ENCODE results near the gene PLEKHN1. TPM values are rescaled to one million over a fixed set of nuclear protein-coding genes. Genes with fewer than 3 reads are reported as not detected.
A peak's percentile ranks its signal among the peaks of the same experiment; 100 is the strongest.

Gene PLEKHN1, protein sequence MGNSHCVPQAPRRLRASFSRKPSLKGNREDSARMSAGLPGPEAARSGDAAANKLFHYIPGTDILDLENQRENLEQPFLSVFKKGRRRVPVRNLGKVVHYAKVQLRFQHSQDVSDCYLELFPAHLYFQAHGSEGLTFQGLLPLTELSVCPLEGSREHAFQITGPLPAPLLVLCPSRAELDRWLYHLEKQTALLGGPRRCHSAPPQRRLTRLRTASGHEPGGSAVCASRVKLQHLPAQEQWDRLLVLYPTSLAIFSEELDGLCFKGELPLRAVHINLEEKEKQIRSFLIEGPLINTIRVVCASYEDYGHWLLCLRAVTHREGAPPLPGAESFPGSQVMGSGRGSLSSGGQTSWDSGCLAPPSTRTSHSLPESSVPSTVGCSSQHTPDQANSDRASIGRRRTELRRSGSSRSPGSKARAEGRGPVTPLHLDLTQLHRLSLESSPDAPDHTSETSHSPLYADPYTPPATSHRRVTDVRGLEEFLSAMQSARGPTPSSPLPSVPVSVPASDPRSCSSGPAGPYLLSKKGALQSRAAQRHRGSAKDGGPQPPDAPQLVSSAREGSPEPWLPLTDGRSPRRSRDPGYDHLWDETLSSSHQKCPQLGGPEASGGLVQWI
- 0.04 and 0.05 TPM in 2 replicates for total RNA-seq (2014; rRNA removed; shearing (Covaris generic))

- peak within 1 kb of the TSS; percentile 48 for H3K4me3 ChIP-seq
- no peak within 1 kb of the TSS for H3K27ac ChIP-seq
- no peaks in the 10 kb centered on the region for H3K36me3 ChIP-seq
- no peaks in the 10 kb centered on the region for H3K9me3 ChIP-seq (replicated peaks)
- no peaks in the 10 kb centered on the region for H3K4me1 ChIP-seq
- DNase-seq, result no peak
- H3K27me3 ChIP-seq, result no peaks in the 10 kb centered on the region
Measured at GRCh38 chr1:966135-966703, at the start of gene PLEKHN1. TSS of gene PLEKHN1 (plus strand) at chr1:966482. CDS start at chr1:966532, 50 bp downstream.

GRCh38 chr1:917076-917459, 49.2 kb upstream of the PLEKHN1 start:
- Histone ChIP-seq H3K27ac (no peak overlapping the region), H3K27me3 (peaks cover 49% of the 10 kb centered on the region), H3K9me3 (replicated peaks) (no peaks in the 10 kb centered on the region), H3K4me1 (peaks cover 34% of the 10 kb centered on the region), H3K4me3 (no peak overlapping the region), H3K36me3 (no peaks in the 10 kb centered on the region)
- peak in 1 of 2 experiments; percentile 15 for DNase-seq

DNA sequence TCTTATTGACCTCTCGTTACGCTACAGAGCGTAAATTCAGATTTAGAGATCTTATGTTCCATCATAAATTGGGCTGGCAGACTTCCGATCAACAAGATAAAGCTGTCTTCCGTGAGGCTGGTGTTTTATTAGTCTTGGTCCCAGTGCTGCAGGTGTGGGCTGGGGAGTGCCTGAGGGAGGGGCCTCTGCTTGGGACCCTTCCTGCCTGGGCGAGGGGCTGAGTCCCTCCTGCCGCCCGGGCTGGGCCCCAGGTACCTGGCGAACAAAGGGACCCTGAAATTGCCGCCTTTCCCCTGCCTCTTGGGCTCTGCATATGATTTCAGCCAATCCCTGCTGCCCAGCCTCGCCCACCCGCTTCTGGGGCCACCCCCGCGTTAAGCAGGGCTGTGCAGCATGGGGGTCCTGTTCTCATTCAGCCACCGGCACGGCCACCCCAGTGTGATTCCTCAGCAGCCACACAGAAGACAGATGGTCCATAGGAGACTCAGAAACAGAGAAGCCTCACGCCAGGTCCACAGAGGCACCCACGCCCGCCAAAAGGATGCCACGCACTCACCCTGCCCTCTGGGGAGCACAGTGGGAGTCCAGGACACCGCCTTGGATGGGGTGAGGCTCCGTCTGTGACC, 48.7 kb upstream of the PLEKHN1 start:
- no peaks in the 10 kb centered on the region for H3K36me3 ChIP-seq
- no peaks in the 10 kb centered on the region for H3K9me3 ChIP-seq (replicated peaks)
- DNase-seq, result peak in 1 of 2 experiments; percentile 22
- H3K4me1 ChIP-seq, result peaks cover 31% of the 10 kb centered on the region
- H3K4me3 ChIP-seq, result no peak overlapping the region
- H3K27me3 ChIP-seq, result peaks cover 44% of the 10 kb centered on the region
- no peak overlapping the region for H3K27ac ChIP-seq

GRCh38 chr1:918353-918752, 47.9 kb upstream of the PLEKHN1 start:
- Histone ChIP-seq H3K4me3 (no peak overlapping the region), H3K27ac (no peak overlapping the region), H3K4me1 (peaks cover 33% of the 10 kb centered on the region), H3K9me3 (replicated peaks) (no peaks in the 10 kb centered on the region), H3K27me3 (peaks cover 43% of the 10 kb centered on the region), H3K36me3 (no peaks in the 10 kb centered on the region)
- no peak for DNase-seq

DNA sequence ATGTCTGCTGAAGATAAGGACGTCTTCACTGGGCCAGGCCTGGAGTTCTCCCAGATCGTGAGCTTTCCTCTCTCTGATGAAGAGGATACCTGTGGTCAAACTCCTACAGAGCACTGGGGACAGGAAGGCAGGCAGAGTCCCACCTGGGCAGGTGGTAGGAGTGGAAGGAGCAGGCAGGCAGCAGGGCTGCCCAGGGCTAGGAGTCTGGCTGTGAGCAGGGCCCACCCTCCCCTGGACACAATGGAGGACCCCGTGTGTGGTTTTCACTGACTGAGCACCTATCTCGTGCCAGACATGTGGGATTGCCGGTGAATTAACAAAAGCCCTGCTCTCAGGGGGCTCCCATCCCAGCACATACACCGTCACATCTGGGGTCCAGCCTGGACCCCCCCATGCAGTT, 47.4 kb upstream of the PLEKHN1 start:
- no peak for DNase-seq
- H3K36me3 ChIP-seq, result no peaks in the 10 kb centered on the region
- H3K27me3 ChIP-seq, result peaks cover 43% of the 10 kb centered on the region
- peaks cover 35% of the 10 kb centered on the region for H3K4me1 ChIP-seq
- H3K4me3 ChIP-seq, result no peak overlapping the region
- H3K27ac ChIP-seq, result no peak overlapping the region
- H3K9me3 ChIP-seq (replicated peaks), result no peaks in the 10 kb centered on the region

DNA sequence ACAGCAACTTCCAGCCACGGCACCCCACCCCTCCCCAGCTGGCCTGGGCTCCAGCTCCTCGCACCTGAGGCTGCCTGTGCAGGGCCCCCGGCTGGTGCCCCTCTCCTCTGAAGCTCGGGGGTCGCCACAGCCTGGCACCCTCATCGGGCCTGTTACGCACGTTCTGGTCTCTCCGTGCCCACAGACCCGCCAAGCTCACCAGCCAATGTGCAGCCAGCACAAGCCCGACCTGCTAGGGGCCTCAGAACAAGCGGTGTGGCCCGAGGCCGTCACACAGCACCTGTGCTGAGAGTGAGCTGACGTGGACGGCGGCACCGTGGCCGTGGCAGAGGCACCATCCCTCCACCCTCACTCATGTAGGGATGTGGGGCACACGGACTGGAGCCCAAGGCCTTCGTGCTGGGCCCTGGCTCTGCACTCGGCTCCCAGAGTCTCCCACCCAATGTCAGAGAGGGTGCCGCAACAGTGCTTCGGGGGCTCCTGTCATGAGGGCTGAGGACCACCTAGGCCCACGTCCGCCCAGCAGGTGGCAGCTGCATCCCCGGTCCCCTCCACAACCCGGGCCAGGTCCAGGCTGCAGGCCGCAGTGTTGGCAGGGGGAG, 46.9 kb upstream of the PLEKHN1 start:
- H3K36me3 ChIP-seq, result no peaks in the 10 kb centered on the region
- no peak overlapping the region for H3K4me3 ChIP-seq
- H3K27me3 ChIP-seq, result peaks cover 39% of the 10 kb centered on the region
- H3K4me1 ChIP-seq, result peaks cover 35% of the 10 kb centered on the region
- no peak for DNase-seq
- H3K9me3 ChIP-seq (replicated peaks), result no peaks in the 10 kb centered on the region
- no peak overlapping the region for H3K27ac ChIP-seq

DNA sequence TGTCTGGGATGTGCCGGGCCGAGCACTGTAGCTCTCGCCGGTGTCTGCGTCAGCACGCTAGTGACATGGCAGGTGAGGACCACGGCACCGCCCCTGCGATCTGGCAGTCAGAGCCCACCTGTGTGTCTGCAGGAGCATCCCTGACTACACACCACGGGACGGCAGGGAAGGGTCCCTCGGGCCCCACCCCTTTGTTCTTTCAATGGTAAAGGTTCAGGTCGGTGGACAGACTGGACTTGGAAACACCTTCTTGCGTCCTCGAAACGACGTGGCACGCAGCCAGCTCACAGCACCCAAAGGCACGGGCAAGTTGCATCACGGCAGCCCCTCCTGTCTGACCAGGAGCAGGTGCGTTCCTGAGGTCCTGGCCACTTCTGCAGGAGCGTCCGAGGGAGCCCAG, 46.3 kb upstream of the PLEKHN1 start:
- Histone ChIP-seq H3K4me3 (no peak overlapping the region), H3K4me1 (peaks cover 35% of the 10 kb centered on the region), H3K27ac (no peak overlapping the region), H3K27me3 (peaks cover 39% of the 10 kb centered on the region), H3K9me3 (replicated peaks) (no peaks in the 10 kb centered on the region), H3K36me3 (no peaks in the 10 kb centered on the region)
- DNase-seq, result no peak

DNA sequence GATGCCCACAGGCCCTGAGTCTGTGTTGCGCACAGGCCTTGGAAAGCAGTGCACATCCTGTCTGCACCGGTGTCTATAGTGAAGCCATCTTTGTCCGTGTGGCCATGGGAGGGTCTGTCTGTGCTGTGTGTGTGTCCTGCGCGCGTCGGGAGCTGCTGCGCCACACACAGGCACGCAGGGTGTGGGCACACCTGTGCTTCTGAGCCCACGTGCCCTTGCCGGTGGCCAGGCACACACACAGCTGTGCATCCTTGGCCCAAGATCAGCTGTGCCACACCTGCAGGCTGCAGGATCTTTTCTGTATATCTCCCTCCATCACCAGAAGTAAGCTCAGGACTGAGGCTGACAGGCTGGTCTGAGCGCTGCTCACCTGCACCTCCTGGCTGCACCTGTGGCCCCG, 45.8 kb upstream of the PLEKHN1 start:
- no peaks in the 10 kb centered on the region for H3K9me3 ChIP-seq (replicated peaks)
- DNase-seq, result no peak
- peaks cover 38% of the 10 kb centered on the region for H3K27me3 ChIP-seq
- H3K36me3 ChIP-seq, result no peaks in the 10 kb centered on the region
- no peak overlapping the region for H3K4me3 ChIP-seq
- H3K27ac ChIP-seq, result no peak overlapping the region
- H3K4me1 ChIP-seq, result peaks cover 35% of the 10 kb centered on the region

DNA sequence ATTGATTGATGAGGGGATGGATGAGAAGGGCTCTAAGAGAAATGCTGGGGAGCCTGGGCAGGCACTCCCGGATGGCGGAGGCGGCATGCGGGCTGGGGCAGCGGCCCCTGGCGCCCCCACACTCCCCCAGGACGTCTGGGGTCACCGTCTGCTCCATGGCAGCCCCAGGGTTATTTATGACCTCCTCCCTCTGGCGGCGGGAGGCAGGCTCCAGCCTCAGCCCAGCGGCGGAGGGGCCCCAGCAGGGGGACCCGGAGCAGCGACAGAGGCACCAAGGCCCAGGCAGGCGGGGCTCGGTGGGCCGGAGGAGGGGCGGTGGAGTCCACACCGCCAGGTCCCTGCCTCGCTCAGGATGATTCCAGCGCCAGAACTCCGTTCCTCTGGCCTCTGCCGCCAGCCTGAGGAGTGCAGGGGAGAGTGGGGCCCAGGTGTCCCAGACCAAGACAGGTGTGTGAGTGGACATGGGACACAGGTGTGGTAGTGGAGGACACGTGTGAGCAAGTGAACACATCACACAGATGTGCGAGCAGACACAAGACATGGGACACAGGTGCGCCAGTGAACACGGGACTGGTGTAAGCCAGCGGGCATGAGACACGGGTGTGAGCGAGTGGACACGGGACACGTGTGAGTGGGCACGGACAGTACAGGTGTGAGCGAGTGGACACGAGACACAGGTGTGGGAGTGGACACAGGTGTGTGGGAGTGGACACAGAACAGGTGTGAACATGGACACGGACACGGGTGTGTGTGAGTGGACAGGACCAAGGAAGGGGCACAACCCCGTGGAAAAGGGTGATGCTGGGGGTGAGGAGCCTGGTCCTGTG, 45.1 kb upstream of the PLEKHN1 start:
- Histone ChIP-seq H3K4me3 (peak overlapping the region; percentile 3; the same call in 1 of the 2 replicates), H3K27ac (no peak overlapping the region), H3K9me3 (replicated peaks) (no peaks in the 10 kb centered on the region), H3K36me3 (no peaks in the 10 kb centered on the region), H3K27me3 (peaks cover 31% of the 10 kb centered on the region), H3K4me1 (peaks cover 35% of the 10 kb centered on the region)
- peak; percentile 81 to 86 for DNase-seq

DNA sequence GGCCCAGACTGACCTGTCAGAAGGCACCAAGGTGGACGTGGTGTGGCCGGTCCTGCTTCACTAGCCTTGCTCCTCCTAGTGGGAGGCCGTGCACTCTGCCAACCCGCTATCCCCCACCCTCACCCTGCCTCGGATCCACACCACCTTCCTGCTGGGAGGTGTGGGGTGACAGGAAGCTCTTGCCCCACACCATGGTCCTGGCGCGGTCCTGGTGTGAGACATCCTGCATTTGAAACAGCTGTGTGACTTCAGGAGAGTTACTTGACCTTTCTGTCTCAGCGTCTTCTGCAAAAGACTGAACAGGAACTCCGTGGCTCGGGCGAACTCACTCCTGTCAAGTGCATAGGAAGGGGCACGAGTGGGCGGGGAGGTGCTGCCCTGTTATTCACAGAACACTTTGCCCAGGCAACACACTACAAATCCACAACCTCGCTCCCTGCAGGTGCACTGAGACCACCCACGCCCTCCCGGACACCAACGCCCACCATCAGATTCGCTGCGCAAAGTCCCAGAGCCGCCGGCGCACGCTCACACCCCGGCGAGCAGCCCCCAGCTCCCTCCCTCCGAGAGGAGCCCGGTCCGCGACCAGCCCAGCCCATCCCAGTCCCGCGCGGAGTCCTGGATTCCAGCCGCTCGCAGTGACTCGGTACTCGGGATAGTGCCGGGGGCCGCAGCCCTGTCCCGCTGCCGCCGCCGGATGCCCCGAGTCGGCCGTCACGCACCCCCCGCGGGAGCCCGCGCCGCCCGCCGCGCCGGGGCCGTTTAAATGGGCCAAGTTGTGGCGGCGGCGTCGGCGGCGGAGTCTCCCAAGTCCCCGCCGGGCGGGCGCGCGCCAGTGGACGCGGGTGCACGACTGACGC, 42.9 kb upstream of the PLEKHN1 start, which contains the start of gene SAMD11:
Gene SAMD11 (plus strand): TSS at position 793 of the 860 bp plus-strand sequence. CDS start 509 bp downstream, outside the sequence.
- no peaks in the 10 kb centered on the region for H3K9me3 ChIP-seq (replicated peaks)
- no peaks in the 10 kb centered on the region for H3K36me3 ChIP-seq
- peaks cover 10% of the 10 kb centered on the region for H3K27me3 ChIP-seq
- H3K27ac ChIP-seq, result peak within 1 kb of the TSS; percentile 8; the same call in 1 of the 2 replicates
- H3K4me3 ChIP-seq, result peak within 1 kb of the TSS; percentile 69
- DNase-seq, result peak; percentile 84 to 86
- H3K4me1 ChIP-seq, result peaks cover 20% of the 10 kb centered on the region

GRCh38 chr1:923991-924655, 42.2 kb upstream of the PLEKHN1 start:
- Histone ChIP-seq H3K4me1 (peaks cover 20% of the 10 kb centered on the region), H3K27me3 (peaks cover 4% of the 10 kb centered on the region; the same call in 1 of the 2 replicates), H3K4me3 (peak overlapping the region; percentile 69), H3K9me3 (replicated peaks) (no peaks in the 10 kb centered on the region), H3K36me3 (no peaks in the 10 kb centered on the region), H3K27ac (no peak overlapping the region; the same call in 1 of the 2 replicates)
- DNase-seq, result no peak

- DNase-seq, result peak; percentile 67 to 71
- Histone ChIP-seq H3K36me3 (no peaks in the 10 kb centered on the region), H3K4me3 (peak overlapping the region; percentile 69), H3K27ac (peak overlapping the region; percentile 8; the same call in 1 of the 2 replicates), H3K9me3 (replicated peaks) (no peaks in the 10 kb centered on the region), H3K4me1 (peaks cover 17% of the 10 kb centered on the region), H3K27me3 (no peaks in the 10 kb centered on the region)
Measured at GRCh38 chr1:924656-925560, 41.4 kb upstream of the PLEKHN1 start.

Measured in SJCRH30 (cell line).